NCI-H146 treated with DMSO at 0.1 percent for 48 hours (cell line): ENCODE results near the gene ISL2.

Source experiments
- DNase-seq: peaks from one replicate; lab custom pipeline; 2025; ENCODE audit not compliant: unreplicated experiment; lab: John Stamatoyannopoulos, UW

The ISL2 gene

GRCh38 chr15:76341366-76342057 lies 4.9 kb downstream of the ISL2 start:
- DNase-seq = no peak

DNA sequence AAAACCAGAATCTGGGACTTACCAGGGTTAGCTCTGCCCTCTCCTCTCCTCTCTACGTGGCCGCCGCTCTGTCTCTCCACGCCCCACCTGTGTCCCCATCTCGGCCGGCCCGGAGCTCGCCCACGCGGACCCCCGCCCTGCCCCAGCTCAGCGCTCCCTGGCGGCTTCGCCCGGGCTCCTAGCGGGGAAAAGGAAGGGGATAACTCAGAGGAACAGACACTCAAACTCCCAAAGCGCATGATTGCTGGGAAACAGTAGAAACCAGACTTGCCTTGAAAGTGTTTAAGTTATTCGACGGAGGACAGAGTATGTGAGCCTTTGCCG lies 5.4 kb downstream of the ISL2 start:
- DNase-seq = no peak

DNA sequence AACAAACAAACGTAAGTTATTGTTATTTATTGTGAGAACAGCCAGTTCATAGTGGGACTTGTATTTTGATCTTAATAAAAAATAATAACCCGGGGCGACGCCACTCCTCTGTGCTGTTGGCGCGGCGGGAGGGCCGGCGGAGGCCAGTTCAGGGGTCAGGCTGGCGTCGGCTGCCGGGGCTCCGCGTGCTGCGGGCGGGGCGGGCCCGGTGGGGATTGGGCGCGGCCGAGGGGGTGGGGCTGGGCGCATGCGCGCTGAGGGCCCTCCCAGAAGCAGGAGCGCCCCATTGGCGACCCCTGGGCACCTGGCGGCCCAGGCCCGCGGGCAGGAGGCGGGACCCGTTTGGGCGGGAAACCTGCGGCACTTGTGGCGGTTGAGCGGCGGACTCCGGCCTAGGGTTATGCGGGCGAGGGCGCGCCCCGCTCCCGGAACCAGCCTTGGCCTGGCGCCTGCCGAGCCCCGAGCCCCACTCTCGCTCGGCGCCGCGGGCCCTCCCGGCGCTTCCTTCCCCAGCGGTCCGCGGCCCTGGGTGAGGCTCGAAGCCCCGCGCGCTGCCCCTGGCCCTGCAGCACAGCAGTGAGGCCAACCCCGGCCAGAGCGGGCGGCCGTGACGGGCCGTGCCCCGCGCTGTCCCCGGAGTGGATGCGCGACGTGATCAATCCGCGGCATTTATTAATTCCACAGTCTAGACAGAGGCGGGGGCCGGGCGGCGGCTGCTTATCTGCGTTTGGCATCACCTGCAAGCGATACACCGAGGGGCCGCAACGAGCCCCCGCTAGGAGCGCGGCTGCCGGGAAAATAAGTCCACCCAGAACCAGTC lies 6.0 kb downstream of the ISL2 start:
- no peak for DNase-seq

DNA sequence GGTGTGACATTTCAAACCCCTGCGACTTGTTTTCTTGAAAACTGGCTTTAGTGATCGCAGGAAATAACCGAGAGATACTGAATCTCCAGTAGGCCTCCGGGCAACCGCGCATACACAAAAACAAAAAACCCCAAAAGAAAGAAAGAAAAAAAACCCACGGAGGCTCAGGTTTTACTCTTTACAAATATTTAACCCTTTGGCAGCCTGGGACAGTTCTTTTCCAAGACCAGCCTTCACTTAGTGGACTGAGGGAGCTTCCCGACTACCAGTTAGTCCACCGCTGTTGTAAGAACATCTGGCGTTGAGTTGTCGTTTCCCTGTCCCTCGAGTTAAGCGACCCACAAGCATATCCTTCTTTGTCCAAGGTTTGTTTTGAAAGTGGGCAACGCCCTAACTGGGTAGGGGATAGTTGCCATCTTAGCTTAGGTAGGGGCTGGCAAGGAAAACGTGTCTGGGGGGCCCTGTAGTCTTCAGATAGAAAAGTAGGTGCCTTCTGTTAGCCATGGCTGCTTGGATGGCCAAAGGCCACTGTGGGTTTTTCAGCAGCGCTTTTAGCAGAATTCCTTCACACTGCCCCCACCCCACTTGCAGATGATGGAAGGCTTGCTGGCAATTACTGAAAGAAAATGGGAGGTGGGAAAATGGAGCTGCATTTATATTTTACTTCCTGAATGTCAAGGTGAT lies 6.9 kb downstream of the ISL2 start:
- no peak for DNase-seq

- no peak for DNase-seq
Observed at GRCh38 chr15:76344893-76345582, 8.5 kb downstream of the ISL2 start.

- no peak for DNase-seq
Observed at GRCh38 chr15:76345583-76345879, 9.0 kb downstream of the ISL2 start.

- no peak for DNase-seq
Observed at GRCh38 chr15:76345880-76346668, 9.5 kb downstream of the ISL2 start.

DNA sequence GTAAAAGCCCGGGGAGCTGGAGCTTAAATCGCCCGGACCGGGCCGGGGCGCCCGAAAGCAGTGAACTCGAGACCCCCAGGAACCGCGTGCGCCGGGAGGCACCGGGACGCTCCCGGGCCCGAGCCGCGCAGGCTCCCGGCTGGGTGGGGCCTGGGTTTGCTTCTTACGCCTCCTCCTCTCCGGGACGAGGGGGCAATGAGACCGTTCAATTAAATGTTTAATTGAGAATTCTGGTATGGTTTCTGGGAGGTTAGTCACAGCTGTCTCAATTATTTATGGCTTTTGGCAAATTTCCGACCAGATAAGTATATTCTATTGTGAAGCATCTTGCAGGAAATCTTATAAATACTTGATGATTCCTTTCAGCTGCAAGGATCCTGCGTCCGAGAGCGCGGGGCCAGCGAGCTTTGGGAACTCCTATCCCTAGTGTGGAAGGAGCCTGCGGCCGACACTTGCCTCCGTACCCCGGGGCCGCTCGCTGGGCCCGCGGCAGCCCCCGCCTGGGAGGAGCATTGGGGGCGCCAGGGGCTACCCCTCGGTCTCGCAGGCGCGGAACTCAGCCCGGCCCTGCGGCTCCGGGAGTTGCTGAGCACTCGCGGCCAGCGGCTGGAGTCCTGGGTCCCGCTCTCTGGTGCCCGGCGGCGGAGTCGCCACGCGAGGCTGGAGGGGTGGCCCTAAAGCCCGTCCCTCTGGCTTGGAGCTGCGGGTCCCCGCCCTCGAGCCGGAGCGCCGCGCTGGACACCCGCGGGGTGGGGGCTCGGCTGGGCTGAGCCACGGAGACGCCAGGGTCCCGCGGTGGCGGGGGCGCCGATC lies 10.3 kb downstream of the ISL2 start:
- DNase-seq = no peak

- DNase-seq = no peak
Observed at GRCh38 chr15:76347482-76348055, 11.0 kb downstream of the ISL2 start.

GRCh38 chr15:76349301-76350070 lies 12.9 kb downstream of the ISL2 start:
- DNase-seq = no peak

GRCh38 chr15:76353023-76353577 lies 16.5 kb downstream of the ISL2 start:
- DNase-seq = no peak

GRCh38 chr15:76353903-76354302 lies 17.3 kb downstream of the ISL2 start:
- DNase-seq = no peak

DNA sequence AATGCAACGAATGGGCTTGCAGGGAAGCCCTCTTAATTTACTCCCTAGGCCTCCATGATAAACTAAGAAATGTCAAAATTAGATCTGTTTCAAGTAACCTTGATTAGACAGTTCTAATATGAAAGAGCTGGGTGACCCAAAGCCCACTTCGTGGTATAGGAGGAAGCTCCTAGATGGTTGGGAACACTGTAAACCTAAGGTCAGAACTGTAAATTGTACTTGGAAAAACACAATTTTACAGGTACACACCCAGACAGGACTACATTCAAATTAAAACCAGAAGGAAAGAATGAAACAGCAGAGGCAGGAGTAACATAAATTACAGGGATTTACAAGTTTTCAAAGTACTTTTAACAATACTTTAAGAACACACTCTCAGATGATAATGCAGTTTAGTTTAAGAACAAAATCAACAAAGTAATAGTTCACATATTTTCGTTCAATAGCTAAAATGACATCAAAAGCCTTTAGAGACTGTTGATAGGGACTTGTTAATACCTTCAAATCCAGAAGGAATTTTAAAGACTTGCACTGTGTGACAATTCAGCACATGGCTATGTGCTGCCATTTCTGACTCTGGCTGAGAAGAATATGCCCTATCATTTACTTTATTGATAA lies 18.4 kb downstream of the ISL2 start:
- no peak for DNase-seq

- no peak for DNase-seq
Observed at GRCh38 chr15:76358453-76358852, 21.9 kb downstream of the ISL2 start.

GRCh38 chr15:76359152-76359551 lies 22.6 kb downstream of the ISL2 start:
- no peak for DNase-seq

GRCh38 chr15:76360416-76360815 lies 23.8 kb downstream of the ISL2 start:
- DNase-seq = no peak

DNA sequence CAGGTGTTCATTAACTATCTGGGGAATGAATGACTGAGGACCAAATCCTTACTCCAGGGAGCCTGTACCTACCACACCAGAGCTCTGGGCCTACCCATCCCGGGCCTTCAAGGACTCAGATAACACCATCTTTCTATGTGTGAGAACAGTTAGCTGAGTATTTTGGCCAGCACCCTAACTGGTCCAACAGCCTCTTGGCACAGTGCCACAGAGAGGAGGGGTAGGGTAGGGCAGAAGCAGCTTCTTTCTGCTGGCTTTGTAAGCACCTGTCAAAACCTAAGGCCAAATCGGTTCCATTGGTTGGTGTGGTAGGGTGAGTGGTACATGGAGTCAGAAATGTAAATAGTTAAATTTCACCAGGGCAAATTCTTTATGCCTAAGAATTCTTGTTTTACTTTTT lies 26.7 kb downstream of the ISL2 start:
- no peak for DNase-seq

DNA sequence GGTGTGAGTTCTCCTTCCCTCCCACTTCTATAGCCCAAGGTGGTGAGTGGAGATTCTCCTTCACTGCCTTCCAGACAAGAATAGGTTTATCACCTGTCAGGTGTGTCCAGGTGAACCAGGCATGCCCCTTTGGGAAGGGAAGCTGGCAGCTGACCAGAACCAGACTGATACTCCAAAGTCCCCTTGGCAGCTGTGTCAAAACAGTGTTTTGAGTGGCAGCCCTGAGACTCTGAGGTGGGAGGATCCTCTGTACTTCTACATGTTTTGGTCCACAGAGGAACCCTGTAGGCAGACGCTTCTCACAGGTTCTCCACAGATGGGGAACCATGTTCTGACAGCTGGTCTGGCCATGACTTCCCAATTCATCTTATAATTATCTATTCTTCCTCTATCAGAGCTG lies 30.1 kb downstream of the ISL2 start:
- no peak for DNase-seq
